Omental fat pad (tissue), 4 donors: ENCODE results near the gene PCSK9. TPM values are rescaled to one million over a fixed set of nuclear protein-coding genes. Genes with fewer than 3 reads are reported as not detected.

Source experiments
- ATAC-seq: fragments of 150-250 bp; one replicate; pipeline ENCODE4 v1.9.1; 2016; ENCODE audit warnings: mild to moderate bottlenecking, moderate library complexity; ENCODE audit not compliant: low FRiP score
- DNase-seq: peaks from one replicate; pipeline ENCODE4 v3.0.0-alpha.2; 2019; ENCODE audit warnings: low spot score
- total RNA-seq, 4 donors: library from RNA; depleted of rRNA; stranded (reverse); fragments of >200 nt; gene quantifications; one replicate each; pipeline ENCODE4 v1.1.0, GENCODE V29; 2016
- TF ChIP-seq, protein P1 (sequence below), 3 donors: fragments of 450-650 bp; IDR thresholded peaks; one replicate each; pipeline ENCODE4 v1.5.1; 2016 to 2017; ENCODE audit warnings: antibody characterized with exemption in 3 of 3, mild to moderate bottlenecking in 3 of 3, moderate library complexity in 2 of 3

PCSK9 gene
- total RNA-seq, 4 donors from 2014 or later = 0.56 to 0.95 (median 0.80) TPM

DNA sequence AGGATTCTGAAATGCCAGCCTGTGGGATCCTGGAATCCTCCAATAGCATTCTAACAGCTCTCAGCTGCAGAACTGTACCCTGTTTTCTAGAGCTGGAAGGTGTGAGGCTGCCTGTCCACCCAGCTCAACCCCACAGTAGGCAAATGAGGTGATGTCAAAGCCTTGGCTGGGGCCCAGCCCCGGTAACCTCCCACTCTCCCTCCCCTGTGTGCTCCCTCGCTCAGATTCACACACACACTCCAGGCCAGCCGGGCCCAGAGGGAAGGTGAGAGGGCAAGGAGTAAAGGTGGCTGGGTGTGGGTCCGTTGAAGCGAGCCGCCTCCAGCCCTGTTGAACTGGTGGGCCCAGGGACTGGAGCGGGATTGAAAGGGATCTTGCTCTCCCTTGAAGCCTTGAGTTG, 40.7 kb upstream of the PCSK9 start, which contains the start of gene BSND:
TSS of gene BSND (plus strand) at position 257 of the 400 bp plus-strand sequence. CDS start 254 bp downstream, outside the sequence.
- DNase-seq (no peak), ATAC-seq (peak; percentile 45)
- TF ChIP-seq, protein P1, sequence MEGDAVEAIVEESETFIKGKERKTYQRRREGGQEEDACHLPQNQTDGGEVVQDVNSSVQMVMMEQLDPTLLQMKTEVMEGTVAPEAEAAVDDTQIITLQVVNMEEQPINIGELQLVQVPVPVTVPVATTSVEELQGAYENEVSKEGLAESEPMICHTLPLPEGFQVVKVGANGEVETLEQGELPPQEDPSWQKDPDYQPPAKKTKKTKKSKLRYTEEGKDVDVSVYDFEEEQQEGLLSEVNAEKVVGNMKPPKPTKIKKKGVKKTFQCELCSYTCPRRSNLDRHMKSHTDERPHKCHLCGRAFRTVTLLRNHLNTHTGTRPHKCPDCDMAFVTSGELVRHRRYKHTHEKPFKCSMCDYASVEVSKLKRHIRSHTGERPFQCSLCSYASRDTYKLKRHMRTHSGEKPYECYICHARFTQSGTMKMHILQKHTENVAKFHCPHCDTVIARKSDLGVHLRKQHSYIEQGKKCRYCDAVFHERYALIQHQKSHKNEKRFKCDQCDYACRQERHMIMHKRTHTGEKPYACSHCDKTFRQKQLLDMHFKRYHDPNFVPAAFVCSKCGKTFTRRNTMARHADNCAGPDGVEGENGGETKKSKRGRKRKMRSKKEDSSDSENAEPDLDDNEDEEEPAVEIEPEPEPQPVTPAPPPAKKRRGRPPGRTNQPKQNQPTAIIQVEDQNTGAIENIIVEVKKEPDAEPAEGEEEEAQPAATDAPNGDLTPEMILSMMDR (IDR thresholded peaks at IDR 0.05) = no peak

DNA sequence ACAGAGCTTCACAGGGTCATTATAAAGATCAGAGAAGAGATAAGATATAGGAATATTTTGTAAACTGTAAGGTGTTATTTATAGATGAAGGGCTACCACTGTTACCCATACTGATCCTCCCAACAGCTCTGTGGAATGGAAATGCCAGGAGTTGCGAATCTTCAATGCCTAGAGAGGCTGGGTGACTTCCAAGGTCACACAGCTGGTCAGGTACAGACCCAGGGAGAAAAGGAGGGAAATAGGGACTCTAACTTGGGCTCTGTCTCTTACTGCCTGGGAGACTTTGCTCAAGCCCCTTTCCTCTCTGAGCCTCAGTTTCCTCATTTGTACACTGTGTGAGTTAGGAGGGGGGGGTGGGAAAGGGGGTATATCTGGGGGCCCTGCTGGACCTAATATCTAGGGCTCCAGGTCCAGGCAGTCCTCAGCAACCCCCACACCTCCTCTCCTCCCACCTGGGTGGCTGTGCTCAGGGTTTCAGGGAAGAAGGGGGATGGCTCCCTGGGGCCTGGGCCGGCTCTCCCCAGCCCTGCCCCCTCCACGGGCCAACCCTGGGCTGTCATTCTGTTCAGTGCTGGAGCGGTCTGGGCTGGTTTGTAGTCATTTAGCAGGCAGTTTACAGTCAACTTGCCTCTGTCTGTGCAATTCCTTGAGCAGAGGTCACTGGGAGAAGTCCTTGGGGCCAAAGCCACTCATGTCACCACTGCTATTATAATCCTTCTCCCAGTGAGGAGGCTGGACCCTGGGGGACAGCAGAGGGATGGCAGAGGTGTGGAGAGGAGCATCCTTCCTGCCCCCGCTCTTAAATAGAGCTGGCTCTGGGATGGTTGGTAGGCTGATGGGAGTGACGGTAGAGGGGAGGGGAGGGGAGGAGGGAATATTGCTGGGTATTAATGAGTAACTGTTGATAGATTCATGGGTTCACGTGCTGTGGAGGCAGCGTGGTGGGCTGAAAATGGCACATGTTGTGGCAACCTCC, 39.0 kb upstream of the PCSK9 start:
- DNase-seq (no peak), ATAC-seq (no peak)
- TF ChIP-seq, protein P1 (IDR thresholded peaks at IDR 0.05) = no peak

DNA sequence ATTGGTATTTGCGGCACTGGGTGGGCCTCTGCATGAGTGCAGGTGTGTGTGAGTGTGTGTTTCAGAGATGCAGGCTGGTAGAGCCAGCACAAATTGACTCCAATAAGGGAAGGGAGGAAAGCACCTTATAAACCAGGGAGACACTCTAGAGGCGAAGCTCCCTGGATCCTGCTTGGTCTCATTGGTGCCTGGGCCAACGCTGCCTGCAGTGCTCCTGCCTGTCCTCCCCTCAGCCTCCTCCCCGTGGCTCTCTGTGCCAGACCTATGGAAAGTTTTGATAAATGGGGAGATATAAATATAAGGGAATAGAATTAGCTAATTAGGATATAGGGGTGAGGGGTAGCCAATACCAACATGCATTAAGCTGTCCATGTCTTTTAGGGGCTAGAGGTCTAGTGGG, 38.0 kb upstream of the PCSK9 start:
- ATAC-seq = no peak
- no peak for DNase-seq
- TF ChIP-seq, protein P1 (IDR thresholded peaks at IDR 0.05) = no peak

DNA sequence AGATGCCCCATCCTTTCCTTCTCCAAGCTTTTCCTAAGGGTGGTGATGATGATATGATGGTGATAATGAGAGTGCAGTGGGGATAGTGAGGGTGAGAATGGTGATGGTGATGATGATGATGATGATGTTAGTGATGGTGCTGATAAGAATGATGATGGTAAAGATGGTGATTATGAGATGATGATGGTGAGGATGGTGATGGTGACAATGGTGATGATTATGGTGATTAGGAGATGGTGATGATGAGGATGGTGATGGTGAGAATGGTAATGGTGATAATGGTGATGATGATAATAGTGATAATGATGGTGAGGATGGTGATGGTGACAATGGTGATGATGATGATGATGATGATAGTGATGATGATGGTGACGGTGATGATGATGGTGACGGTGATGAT, 36.7 kb upstream of the PCSK9 start:
- DNase-seq (no peak), ATAC-seq (no peak)
- TF ChIP-seq, protein P1 (IDR thresholded peaks at IDR 0.05) = no peak

DNA sequence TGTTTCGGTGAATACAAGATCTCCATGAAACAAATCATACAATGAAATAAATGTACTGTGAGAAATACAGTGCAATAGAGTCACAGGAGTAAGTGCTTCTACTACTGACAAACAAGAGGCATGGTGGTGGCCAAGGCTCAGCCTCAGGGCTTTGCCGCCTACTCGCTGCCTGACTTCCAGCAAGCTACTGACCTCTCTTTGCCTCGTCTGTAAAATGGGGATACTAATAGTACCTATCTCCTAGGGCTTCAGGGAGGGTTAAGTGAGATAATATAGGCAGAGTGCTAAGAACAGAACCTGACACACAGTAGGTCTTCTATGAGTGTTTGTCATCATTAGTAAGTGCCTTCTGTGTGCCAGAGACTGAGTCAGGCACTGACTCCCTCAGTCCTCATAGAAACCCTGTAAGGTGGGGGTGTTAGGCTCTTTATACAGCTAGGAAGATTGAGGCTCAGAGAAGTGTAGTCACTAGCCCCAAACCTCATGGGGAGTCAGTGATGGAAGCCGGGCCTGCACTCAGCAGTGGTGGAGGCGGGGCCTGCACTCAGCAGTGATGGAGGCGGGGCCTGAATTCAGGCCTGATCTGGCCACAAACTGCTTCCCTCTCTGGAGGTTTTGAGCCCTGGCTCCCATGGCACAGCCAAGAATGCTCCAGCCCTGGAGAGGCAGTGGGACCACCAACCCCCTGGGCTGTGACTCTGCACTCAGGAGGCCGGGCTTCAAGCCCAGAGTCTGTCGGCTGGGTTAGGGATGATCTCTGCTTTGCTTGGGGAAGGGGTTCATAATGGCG, 33.8 kb upstream of the PCSK9 start:
- DNase-seq (no peak), ATAC-seq (no peak)
- TF ChIP-seq, protein P1 (IDR thresholded peaks at IDR 0.05) = no peak

DNA sequence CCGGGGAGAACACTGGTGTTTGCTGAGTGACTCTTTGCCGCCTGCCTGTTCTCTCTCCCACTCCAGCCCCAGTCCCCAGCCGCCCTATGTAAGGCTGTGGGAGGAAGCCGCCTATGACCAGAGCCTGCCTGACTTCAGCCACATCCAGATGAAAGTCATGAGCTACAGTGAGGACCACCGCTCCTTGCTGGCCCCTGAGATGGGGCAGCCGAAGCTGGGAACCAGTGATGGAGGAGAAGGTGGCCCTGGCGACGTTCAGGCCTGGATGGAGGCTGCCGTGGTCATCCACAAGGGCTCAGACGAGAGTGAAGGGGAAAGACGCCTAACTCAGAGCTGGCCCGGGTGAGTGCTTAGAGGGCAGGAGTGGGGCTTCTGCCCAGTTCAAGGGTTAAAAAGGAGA, 32.4 kb upstream of the PCSK9 start:
- DNase-seq = no peak

More for the DNA sequence above, 32.4 kb upstream of the PCSK9 start:
- TF ChIP-seq, protein P1 (IDR thresholded peaks at IDR 0.05) = no peak
- ATAC-seq = no peak
